Fibroblast of lung (primary cell): ENCODE results near the gene CHTF18.

Experiments
- EZH2 ChIP-seq: IDR thresholded peaks from 2 replicates; pipeline ENCODE4 v1.5.1; 2012; ENCODE audit warnings: low read length, control low read depth, mild to moderate bottlenecking; ENCODE audit errors: missing control alignments
- TF ChIP-seq, protein P1 (sequence below), 2 donors: IDR thresholded peaks in 1 of 2; conservative IDR thresholded peaks in 1 of 2; 1 replicate in 1 of 2; 2 replicates in 1 of 2; pipeline ENCODE4 v1.5.1; 2011 to 2012; ENCODE audit warnings: low read length in 2 of 2, control low read depth in 1 of 2, inconsistent platforms in 1 of 2, low read depth in 1 of 2, mild to moderate bottlenecking in 1 of 2

DNA sequence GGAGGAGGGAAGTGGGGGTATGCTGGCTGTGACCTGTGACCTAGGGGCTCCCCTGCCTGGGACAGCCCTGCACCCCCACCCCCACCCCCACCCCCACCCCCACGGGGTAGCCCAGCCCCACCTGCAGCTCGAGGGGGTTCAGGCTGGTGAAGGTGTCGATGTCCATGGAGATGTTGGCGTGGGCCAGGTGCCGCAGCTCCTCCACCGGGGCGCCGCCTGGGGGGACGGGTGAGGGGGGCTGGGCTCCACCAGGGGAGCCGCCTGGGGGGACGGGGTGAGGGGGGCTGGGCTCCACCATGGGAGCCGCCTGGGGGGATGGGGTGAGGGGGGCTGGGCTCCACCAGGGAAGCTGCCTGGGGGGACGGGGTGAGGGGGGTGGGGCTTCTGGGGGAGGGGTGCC lies 18.0 kb upstream of the CHTF18 start:
- TF ChIP-seq, protein P1, sequence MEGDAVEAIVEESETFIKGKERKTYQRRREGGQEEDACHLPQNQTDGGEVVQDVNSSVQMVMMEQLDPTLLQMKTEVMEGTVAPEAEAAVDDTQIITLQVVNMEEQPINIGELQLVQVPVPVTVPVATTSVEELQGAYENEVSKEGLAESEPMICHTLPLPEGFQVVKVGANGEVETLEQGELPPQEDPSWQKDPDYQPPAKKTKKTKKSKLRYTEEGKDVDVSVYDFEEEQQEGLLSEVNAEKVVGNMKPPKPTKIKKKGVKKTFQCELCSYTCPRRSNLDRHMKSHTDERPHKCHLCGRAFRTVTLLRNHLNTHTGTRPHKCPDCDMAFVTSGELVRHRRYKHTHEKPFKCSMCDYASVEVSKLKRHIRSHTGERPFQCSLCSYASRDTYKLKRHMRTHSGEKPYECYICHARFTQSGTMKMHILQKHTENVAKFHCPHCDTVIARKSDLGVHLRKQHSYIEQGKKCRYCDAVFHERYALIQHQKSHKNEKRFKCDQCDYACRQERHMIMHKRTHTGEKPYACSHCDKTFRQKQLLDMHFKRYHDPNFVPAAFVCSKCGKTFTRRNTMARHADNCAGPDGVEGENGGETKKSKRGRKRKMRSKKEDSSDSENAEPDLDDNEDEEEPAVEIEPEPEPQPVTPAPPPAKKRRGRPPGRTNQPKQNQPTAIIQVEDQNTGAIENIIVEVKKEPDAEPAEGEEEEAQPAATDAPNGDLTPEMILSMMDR (conservative IDR thresholded peaks at IDR 0.05 in 1 of 2, IDR thresholded peaks at IDR 0.05 in 1 of 2; ENCODE audit: low read depth in 1 of 2, low read length in 2 of 2): no peak
- TF ChIP-seq EZH2: no peak
